ENCODE results near the gene RNF123. TPM values are rescaled to one million over a fixed set of nuclear protein-coding genes. Genes with fewer than 3 reads are reported as not detected.

Gene RNF123
- total and polyA plus RNA-seq, 4 donors = 22.2 to 45.0 (median 23.1) TPM

DNA sequence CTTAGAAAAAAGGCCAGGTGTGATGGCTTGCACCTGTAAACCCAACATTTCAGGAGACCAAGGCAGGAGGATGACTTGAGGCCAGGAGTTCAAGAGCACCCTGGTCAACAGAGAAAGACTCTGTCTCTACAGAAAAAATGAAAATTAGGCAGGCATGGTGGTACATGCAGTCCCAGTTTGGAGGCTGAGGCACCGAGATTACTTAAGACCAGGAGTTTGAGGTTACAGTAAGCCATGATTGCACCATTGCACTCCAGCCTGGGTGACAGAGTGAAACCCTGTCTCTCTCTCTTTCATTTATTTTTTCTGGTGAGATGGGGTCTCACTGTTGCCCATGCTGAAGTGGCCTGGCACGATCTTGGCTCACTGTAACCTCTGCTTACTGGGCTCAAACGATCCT, 72.3 kb downstream of the RNF123 start:
- ATAC-seq (ENCODE audit: insufficient read depth, low FRiP score) (no peak), DNase-seq (no peak)
- TF ChIP-seq, protein P1, sequence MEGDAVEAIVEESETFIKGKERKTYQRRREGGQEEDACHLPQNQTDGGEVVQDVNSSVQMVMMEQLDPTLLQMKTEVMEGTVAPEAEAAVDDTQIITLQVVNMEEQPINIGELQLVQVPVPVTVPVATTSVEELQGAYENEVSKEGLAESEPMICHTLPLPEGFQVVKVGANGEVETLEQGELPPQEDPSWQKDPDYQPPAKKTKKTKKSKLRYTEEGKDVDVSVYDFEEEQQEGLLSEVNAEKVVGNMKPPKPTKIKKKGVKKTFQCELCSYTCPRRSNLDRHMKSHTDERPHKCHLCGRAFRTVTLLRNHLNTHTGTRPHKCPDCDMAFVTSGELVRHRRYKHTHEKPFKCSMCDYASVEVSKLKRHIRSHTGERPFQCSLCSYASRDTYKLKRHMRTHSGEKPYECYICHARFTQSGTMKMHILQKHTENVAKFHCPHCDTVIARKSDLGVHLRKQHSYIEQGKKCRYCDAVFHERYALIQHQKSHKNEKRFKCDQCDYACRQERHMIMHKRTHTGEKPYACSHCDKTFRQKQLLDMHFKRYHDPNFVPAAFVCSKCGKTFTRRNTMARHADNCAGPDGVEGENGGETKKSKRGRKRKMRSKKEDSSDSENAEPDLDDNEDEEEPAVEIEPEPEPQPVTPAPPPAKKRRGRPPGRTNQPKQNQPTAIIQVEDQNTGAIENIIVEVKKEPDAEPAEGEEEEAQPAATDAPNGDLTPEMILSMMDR (IDR thresholded peaks at IDR 0.05; ENCODE audit: control extremely low read depth, extremely low read depth) = no peak
- H3K9ac ChIP-seq (ENCODE audit: insufficient read depth in 1 of 2, low read length in 2 of 2) = no peak overlapping the region
- H3K9me3 ChIP-seq (ENCODE audit: control insufficient read depth in 4 of 4, insufficient read depth in 3 of 4, low read length in 3 of 4) = no peaks in the 10 kb centered on the region
- no peak overlapping the region for H3K4me3 ChIP-seq
- no peaks in the 10 kb centered on the region for H3K27me3 ChIP-seq (ENCODE audit: control insufficient read depth in 3 of 3, insufficient read depth in 3 of 3, low read length in 2 of 3)
- H3K36me3 ChIP-seq (ENCODE audit: control insufficient read depth in 4 of 4, insufficient read depth in 4 of 4, low read length in 4 of 4) = peaks cover 0 to 2% (median 0%) of the 10 kb centered on the region in 4 donors
- H3K4me1 ChIP-seq (ENCODE audit: control insufficient read depth in 5 of 5, insufficient read depth in 5 of 5, low read length in 5 of 5) = peaks cover 0 to 2% (median 0%) of the 10 kb centered on the region in 5 donors
- no peak overlapping the region for H3K27ac ChIP-seq (ENCODE audit: low read depth in 1 of 2, low read length in 1 of 2)
- WGBS, 2 donors = 62 to 79% methylated on average over 3 of the region's 3 CpGs

DNA sequence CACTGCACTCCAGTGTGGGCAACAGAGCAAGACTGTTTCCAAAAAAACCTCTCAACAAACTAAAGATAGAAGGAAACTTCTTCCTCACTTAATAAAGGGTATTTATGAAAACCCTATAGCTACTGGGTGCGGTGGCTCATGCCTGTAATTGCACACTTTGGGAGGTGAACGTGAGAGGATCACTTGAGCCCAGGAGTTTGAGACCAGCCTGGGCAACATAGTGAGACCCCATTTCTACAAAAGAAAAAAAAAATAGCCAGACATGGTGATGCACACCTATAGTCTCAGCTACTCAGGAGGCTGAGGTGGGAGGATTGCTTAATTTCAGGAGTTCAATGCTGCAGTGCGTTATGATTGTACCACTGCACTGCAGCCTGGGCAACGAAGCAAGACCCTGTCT, 74.6 kb downstream of the RNF123 start:
- H3K9ac ChIP-seq (ENCODE audit: insufficient read depth in 1 of 2, low read length in 2 of 2) = no peak overlapping the region
- no peak overlapping the region for H3K27ac ChIP-seq (ENCODE audit: low read depth in 1 of 2, low read length in 1 of 2)
- DNase-seq = no peak
- TF ChIP-seq, protein P1 (IDR thresholded peaks at IDR 0.05; ENCODE audit: control extremely low read depth, extremely low read depth) = no peak
- peaks cover 0 to 2% (median 0%) of the 10 kb centered on the region in 4 donors for H3K36me3 ChIP-seq (ENCODE audit: control insufficient read depth in 4 of 4, insufficient read depth in 4 of 4, low read length in 4 of 4)
- H3K4me1 ChIP-seq (ENCODE audit: control insufficient read depth in 5 of 5, insufficient read depth in 5 of 5, low read length in 5 of 5) = peaks cover 0 to 2% (median 0%) of the 10 kb centered on the region in 5 donors
- no peak overlapping the region for H3K4me3 ChIP-seq
- H3K9me3 ChIP-seq (ENCODE audit: control insufficient read depth in 4 of 4, insufficient read depth in 3 of 4, low read length in 3 of 4) = no peaks in the 10 kb centered on the region
- no peak for ATAC-seq (ENCODE audit: insufficient read depth, low FRiP score)
- no peaks in the 10 kb centered on the region for H3K27me3 ChIP-seq (ENCODE audit: control insufficient read depth in 3 of 3, insufficient read depth in 3 of 3, low read length in 2 of 3)
- WGBS, 2 donors = 96 to 98% methylated on average over 4 of the region's 4 CpGs

DNA sequence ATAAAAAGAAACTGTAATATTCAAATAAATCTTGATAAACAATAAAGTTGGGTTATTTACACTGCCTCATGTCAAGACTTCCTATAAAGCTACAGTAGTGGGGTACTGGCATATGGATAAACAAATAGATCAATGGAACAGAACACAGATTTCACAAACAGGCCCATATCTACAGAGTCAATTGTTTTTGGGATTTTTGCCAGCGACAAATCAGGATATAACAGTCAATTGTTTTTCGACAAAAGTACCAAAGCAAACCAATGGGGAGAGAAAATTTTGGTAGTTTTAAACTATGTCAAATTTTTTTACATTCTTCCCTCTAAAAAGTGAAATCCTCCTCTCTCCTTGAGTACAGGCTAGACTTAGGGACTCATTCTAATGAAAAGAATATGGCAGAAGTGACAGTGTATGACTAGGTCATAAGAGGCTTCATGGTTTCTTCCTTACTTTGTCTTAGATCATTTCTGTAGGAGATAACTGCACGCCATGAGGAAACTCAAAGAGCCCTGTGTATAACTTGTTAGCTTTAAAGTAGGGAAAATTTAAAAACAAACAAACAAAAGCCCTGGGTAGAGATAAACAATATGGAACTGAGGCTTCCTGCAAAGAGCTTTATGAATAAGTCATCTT, 80.0 kb downstream of the RNF123 start:
- WGBS, 2 donors = 80 to 83% methylated on average over 3 of the region's 3 CpGs
- DNase-seq = peak in 2 of 3 donors; percentile 62 to 71
- Histone ChIP-seq H3K4me3 (no peak overlapping the region), H3K36me3 (ENCODE audit: control insufficient read depth in 4 of 4, insufficient read depth in 4 of 4, low read length in 4 of 4) (peaks cover 0 to 7% (median 3%) of the 10 kb centered on the region in 4 donors), H3K9ac (ENCODE audit: insufficient read depth in 1 of 2, low read length in 2 of 2) (no peak overlapping the region), H3K4me1 (ENCODE audit: control insufficient read depth in 5 of 5, insufficient read depth in 5 of 5, low read length in 5 of 5) (peaks cover 0 to 10% (median 4%) of the 10 kb centered on the region in 5 donors), H3K27ac (ENCODE audit: low read depth in 1 of 2, low read length in 1 of 2) (no peak overlapping the region), H3K9me3 (ENCODE audit: control insufficient read depth in 4 of 4, insufficient read depth in 3 of 4, low read length in 3 of 4) (no peaks in the 10 kb centered on the region), H3K27me3 (ENCODE audit: control insufficient read depth in 3 of 3, insufficient read depth in 3 of 3, low read length in 2 of 3) (no peaks in the 10 kb centered on the region)
- ATAC-seq (ENCODE audit: insufficient read depth, low FRiP score) = no peak
- TF ChIP-seq, protein P1 (IDR thresholded peaks at IDR 0.05; ENCODE audit: control extremely low read depth, extremely low read depth) = no peak

DNA sequence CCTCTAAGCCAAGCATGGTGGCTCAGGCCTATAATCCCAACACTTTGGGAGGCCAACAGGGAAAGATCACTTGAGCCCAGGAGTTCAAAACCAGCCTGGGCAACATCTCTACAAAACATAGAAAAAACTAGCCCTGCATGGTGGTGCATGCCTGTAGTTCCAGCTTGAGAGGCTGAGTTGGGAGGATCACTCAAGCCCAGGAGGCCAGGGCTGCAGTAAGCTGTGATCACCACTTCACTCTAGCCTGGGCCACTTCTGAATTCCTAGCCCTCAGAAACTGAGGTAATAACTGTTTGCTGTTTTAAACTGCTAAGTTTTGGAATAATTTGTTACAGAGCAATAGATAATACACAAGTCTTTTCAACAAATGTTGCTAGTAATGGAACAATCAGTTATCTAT, 80.6 kb downstream of the RNF123 start:
- no peaks in the 10 kb centered on the region for H3K9me3 ChIP-seq (ENCODE audit: control insufficient read depth in 4 of 4, insufficient read depth in 3 of 4, low read length in 3 of 4)
- TF ChIP-seq, protein P1 (IDR thresholded peaks at IDR 0.05; ENCODE audit: control extremely low read depth, extremely low read depth) = no peak
- H3K4me3 ChIP-seq = no peak overlapping the region

More for the DNA sequence above, 80.6 kb downstream of the RNF123 start:
- Histone ChIP-seq H3K27ac (ENCODE audit: low read depth in 1 of 2, low read length in 1 of 2) (no peak overlapping the region), H3K27me3 (ENCODE audit: control insufficient read depth in 3 of 3, insufficient read depth in 3 of 3, low read length in 2 of 3) (no peaks in the 10 kb centered on the region), H3K9ac (ENCODE audit: insufficient read depth in 1 of 2, low read length in 2 of 2) (no peak overlapping the region), H3K4me1 (ENCODE audit: control insufficient read depth in 5 of 5, insufficient read depth in 5 of 5, low read length in 5 of 5) (peaks cover 0 to 10% (median 4%) of the 10 kb centered on the region in 5 donors), H3K36me3 (ENCODE audit: control insufficient read depth in 4 of 4, insufficient read depth in 4 of 4, low read length in 4 of 4) (peaks cover 0 to 7% (median 2%) of the 10 kb centered on the region in 4 donors)
- no peak for ATAC-seq (ENCODE audit: insufficient read depth, low FRiP score)
- no peak for DNase-seq
